H1 (cell line): ENCODE measurements around the gene MFAP3. TPM values are rescaled to one million over a fixed set of nuclear protein-coding genes. Genes with fewer than 3 reads are reported as not detected.

Experiments used
- CTCF ChIA-PET: fragments of 300-600 bp; sonication (Branson Sonifier 250); formaldehyde crosslinking; loops from one replicate; lab custom pipeline; 2021; ENCODE audit not compliant: partially characterized antibody; lab: Charles Lee
- POLR2A ChIA-PET: fragments of 300-600 bp; sonication (Branson Sonifier 250); formaldehyde crosslinking; loops from one replicate; lab custom pipeline; 2021; ENCODE audit warnings: inconsistent platforms; ENCODE audit not compliant: partially characterized antibody; lab: Charles Lee
- DNase-seq, 2 experiments: peaks; one replicate each; pipeline versions ENCODE4 v3.0.0 to v3.0.0-alpha.2; 2010 to 2022; ENCODE audit warnings: low spot score in 2 of 2, low read depth in 1 of 2, mixed read lengths in 1 of 2
- FAIRE-seq: peaks from 2 replicates; lab custom pipeline; 2011; peaks lifted over from hg19 to GRCh38; lab: Jason Lieb, UNC
- H2AFZ ChIP-seq: 2 replicates; pipeline ENCODE4 v1.8.1; 2012; ENCODE audit warnings: low read length, inconsistent platforms
- H2AK5ac ChIP-seq: 2 replicates; pipeline ENCODE4 v1.6.1; 2013; ENCODE audit warnings: low read depth, low read length
- H2BK120ac ChIP-seq: replicated peaks from 2 replicates; pipeline ENCODE3; 2013; ENCODE audit warnings: low read depth, low read length, inconsistent platforms
- H2BK12ac ChIP-seq: 2 replicates; pipeline ENCODE4 v1.6.1; 2013; ENCODE audit warnings: low read depth, low read length
- H2BK15ac ChIP-seq: 2 replicates; pipeline ENCODE4 v1.6.1; 2013; ENCODE audit warnings: low read length
- H2BK20ac ChIP-seq: 2 replicates; pipeline ENCODE4 v1.6.1; 2013; ENCODE audit warnings: low read length
- H2BK5ac ChIP-seq: 2 replicates; pipeline ENCODE4 v1.6.1; 2013; ENCODE audit warnings: low read depth, low read length
- H3K14ac ChIP-seq: 2 replicates; pipeline ENCODE4 v1.6.1; 2013; ENCODE audit warnings: inconsistent platforms; ENCODE audit not compliant: insufficient read length
- H3K18ac ChIP-seq: 2 replicates; pipeline ENCODE4 v1.6.1; 2013; ENCODE audit warnings: low read length; ENCODE audit errors: extremely low read depth
- H3K23ac ChIP-seq: 2 replicates; pipeline ENCODE4 v1.6.1; 2013; ENCODE audit warnings: inconsistent platforms; ENCODE audit not compliant: insufficient read length
- H3K23me2 ChIP-seq: 2 replicates; pipeline ENCODE4 v1.6.1; 2013; ENCODE audit warnings: low read depth, low read length
- H3K27ac ChIP-seq: 2 replicates; pipeline ENCODE4 v1.6.1; 2011; ENCODE audit warnings: low read depth, low read length, inconsistent platforms
- H3K27me3 ChIP-seq, 4 experiments: replicated peaks in 1 of 4; 1 replicate in 1 of 4; 2 replicates in 3 of 4; pipeline versions ENCODE4 v1.6.1 to v1.8.1; 2011 to 2013; ENCODE audit warnings: low read length in 3 of 4, mild to moderate bottlenecking in 3 of 4, inconsistent platforms in 2 of 4, mixed read lengths in 2 of 4, moderate library complexity in 1 of 4; ENCODE audit not compliant: control insufficient read depth in 3 of 4, insufficient read depth in 3 of 4; ENCODE audit errors: extremely low read depth in 1 of 4
- H3K36me3 ChIP-seq, 4 experiments: 2 replicates each; pipeline versions ENCODE4 v1.6.1 to v1.8.1; 2011 to 2013; ENCODE audit warnings: mild to moderate bottlenecking in 4 of 4, low read length in 3 of 4, moderate library complexity in 2 of 4, control low read depth in 1 of 4, inconsistent platforms in 1 of 4; ENCODE audit not compliant: insufficient read depth in 4 of 4, control insufficient read depth in 2 of 4
- H3K4ac ChIP-seq: replicated peaks from 2 replicates; pipeline ENCODE3; 2013; ENCODE audit warnings: low read length, low read depth, mixed read lengths, inconsistent platforms; ENCODE audit not compliant: insufficient read length
- H3K4me1 ChIP-seq, 4 experiments: replicated peaks in 1 of 4; 1 replicate in 1 of 4; 2 replicates in 3 of 4; pipeline versions ENCODE4 v1.6.1 to v1.8.1; 2011 to 2013; ENCODE audit warnings: low read length in 3 of 4, inconsistent platforms in 2 of 4, mixed read lengths in 1 of 4; ENCODE audit not compliant: insufficient read depth in 4 of 4, control insufficient read depth in 3 of 4
- H3K4me2 ChIP-seq, 2 experiments: 2 replicates each; pipeline versions ENCODE4 v1.6.1 to v1.8.1; 2011 to 2013; ENCODE audit warnings: low read depth in 2 of 2, low read length in 2 of 2, control low read depth in 1 of 2, inconsistent platforms in 1 of 2, mild to moderate bottlenecking in 1 of 2; ENCODE audit not compliant: insufficient read depth in 1 of 2
- H3K4me3 ChIP-seq, 4 experiments: fragments of 200-600, 300-600 bp in 1 of 4; sonication (generic), shearing (Covaris generic), sonication (Bioruptor Twin) in 1 of 4; 2 replicates each; pipeline versions ENCODE4 v1.5.1 to v1.8.1; 2011 to 2016; ENCODE audit warnings: low read length in 4 of 4, low read depth in 3 of 4, control low read depth in 2 of 4, inconsistent platforms in 2 of 4, mild to moderate bottlenecking in 2 of 4, mixed read lengths in 1 of 4, moderate library complexity in 1 of 4; ENCODE audit not compliant: insufficient read depth in 2 of 4; ENCODE audit errors: extremely low read depth in 1 of 4
- H3K56ac ChIP-seq: replicated peaks from 2 replicates; pipeline ENCODE3; 2013; ENCODE audit warnings: low read depth, mild to moderate bottlenecking, mixed read lengths, low read length, inconsistent platforms; ENCODE audit not compliant: insufficient read length
- H3K79me1 ChIP-seq: 2 replicates; pipeline ENCODE4 v1.6.1; 2013; ENCODE audit warnings: low read depth, low read length, control low read depth
- H3K79me2 ChIP-seq, 2 experiments: 2 replicates each; pipeline versions ENCODE4 v1.6.1 to v1.8.1; 2012 to 2013; ENCODE audit warnings: low read length in 2 of 2, mild to moderate bottlenecking in 2 of 2, inconsistent platforms in 1 of 2; ENCODE audit not compliant: insufficient read depth in 2 of 2, control insufficient read depth in 1 of 2
- H3K9ac ChIP-seq, 4 experiments: replicated peaks in 1 of 4; 1 replicate in 1 of 4; 2 replicates in 3 of 4; pipeline versions ENCODE4 v1.6.1 to v1.8.1; 2011 to 2013; ENCODE audit warnings: low read depth in 3 of 4, low read length in 3 of 4, control low read depth in 2 of 4, mild to moderate bottlenecking in 2 of 4, moderate library complexity in 2 of 4, inconsistent platforms in 1 of 4; ENCODE audit errors: extremely low read depth in 1 of 4
- H3K9me3 ChIP-seq, 2 experiments: 2 replicates each; pipeline versions ENCODE4 v1.6.1 to v1.8.1; 2012 to 2013; ENCODE audit warnings: mild to moderate bottlenecking in 2 of 2, moderate library complexity in 2 of 2, control low read depth in 1 of 2, inconsistent platforms in 1 of 2, low read depth in 1 of 2, low read length in 1 of 2, mixed read lengths in 1 of 2; ENCODE audit not compliant: insufficient read depth in 2 of 2
- H4K20me1 ChIP-seq, 2 experiments: replicated peaks in 1 of 2; 2 replicates each; pipeline versions ENCODE3 to v1.8.1; 2011 to 2013; ENCODE audit warnings: inconsistent platforms in 2 of 2, low read length in 2 of 2, mild to moderate bottlenecking in 1 of 2; ENCODE audit not compliant: insufficient read depth in 2 of 2, control insufficient read depth in 1 of 2
- H4K5ac ChIP-seq: 2 replicates; pipeline ENCODE4 v1.6.1; 2013; ENCODE audit warnings: low read length, low read depth, mixed read lengths, inconsistent platforms; ENCODE audit not compliant: insufficient read length
- H4K8ac ChIP-seq: 2 replicates; pipeline ENCODE4 v1.8.0; 2013; ENCODE audit warnings: mild to moderate bottlenecking, moderate library complexity, low read length, inconsistent platforms; ENCODE audit not compliant: insufficient read depth; ENCODE audit errors: extremely low read depth
- H4K91ac ChIP-seq: replicated peaks from 2 replicates; pipeline ENCODE3; 2013; ENCODE audit warnings: low read length, mixed read lengths, inconsistent platforms; ENCODE audit not compliant: insufficient read length
- CBX8 ChIP-seq: fragments of 300-800, 300-1000 bp; sonication (generic); IDR thresholded peaks from 2 replicates; pipeline ENCODE4 v1.7.1; 2016; ENCODE audit warnings: low read depth, low read length, borderline replicate concordance
- SIN3A ChIP-seq, 2 experiments: IDR thresholded peaks in 1 of 2; conservative IDR thresholded peaks in 1 of 2; 2 replicates each; pipeline ENCODE4 v1.6.1; 2011 to 2012; ENCODE audit warnings: low read length in 2 of 2, improper control_type of control experiment in 1 of 2, low read depth in 1 of 2, mild to moderate bottlenecking in 1 of 2
- WGBS, 2 experiments: shearing (Covaris generic) in 1 of 2; methylation state at CpG; one replicate each; pipeline versions ENCODE4 v1.1.6 to v1.1.7; 2013 to 2015; ENCODE audit warnings: low lambda C conversion rate in 2 of 2, mixed read lengths in 2 of 2, inconsistent platforms in 1 of 2, low coverage in 1 of 2, missing lambda C conversion rate in 1 of 2; ENCODE audit not compliant: insufficient replicate concordance in 2 of 2, insufficient coverage in 1 of 2, insufficient read length in 1 of 2; ENCODE audit errors: extremely low coverage in 1 of 2, missing lambda C conversion rate in 1 of 2; 5-methylcytosine and 5-hydroxymethylcytosine counted together
- polyA plus RNA-seq, 7 experiments: library from polyadenylated mRNA; depleted of rRNA in 3 of 7; stranded (reverse) in 5 of 7; unstranded in 2 of 7; fragments of >200 nt in 5 of 7; fragments of 200-250 nt in 2 of 7; gene quantifications; 1 replicate in 5 of 7; 2 replicates in 1 of 7; 4 replicates in 1 of 7; pipeline versions ENCODE4 v1.2.1 to v1.2.3, GENCODE V29; 2011 to 2013; ENCODE audit warnings: missing spikeins in 2 of 7, mixed read lengths in 2 of 7
- total RNA-seq: library from RNA; stranded (reverse); fragmentation: NEBNext Ultra II Directional; extraction: Animal tissue kit (Norgen Biotek cat#: 25700); gene quantifications from 2 replicates; pipeline ENCODE4 v1.2.1, GENCODE V29; 2021

MFAP3 gene
- total and polyA plus RNA-seq, 2 of the 8 experiments (the other 6 are each of a cell fraction or from before 2014, with no cell fraction given) = 13.7 to 27.0 TPM

DNA sequence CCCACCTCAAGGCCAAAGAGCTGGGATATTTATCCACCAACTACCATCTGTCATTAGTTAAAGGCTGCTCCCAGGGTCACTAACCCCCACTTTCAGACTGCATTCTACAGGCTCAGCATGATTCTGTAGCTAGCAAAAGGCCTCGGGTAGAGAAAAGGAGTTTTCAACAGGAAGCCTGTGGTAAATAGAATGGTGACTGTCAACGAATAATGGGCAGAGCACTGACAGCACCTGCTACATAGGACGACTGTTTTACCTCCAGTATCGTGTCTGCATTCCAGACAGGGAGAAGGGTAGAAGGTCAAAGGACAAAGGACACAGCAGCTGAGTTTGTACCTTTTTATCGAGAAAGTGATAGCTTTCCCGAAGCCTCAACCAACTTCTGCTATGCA, 20.3 kb downstream of the MFAP3 start:
- H4K91ac ChIP-seq = no peak overlapping the region
- no peak overlapping the region for H2AFZ ChIP-seq
- no peak overlapping the region for H4K5ac ChIP-seq
- H3K23ac ChIP-seq = no peak overlapping the region
- no peak overlapping the region for H2BK5ac ChIP-seq
- H3K18ac ChIP-seq = no peak overlapping the region
- H3K4me2 ChIP-seq = 0 out of 4 replicates have a peak overlapping the region, but pooled peaks of 1 of the 2 experiments have one; percentile 7
- no peak for DNase-seq
- H2BK120ac ChIP-seq = no peak overlapping the region
- no peak overlapping the region for H3K14ac ChIP-seq
- POLR2A ChIA-PET = interaction anchor here (0.7 to 2.1 kb wide), 3 partner anchors 10 to 13 kb away, joined by 3 to 9 read pairs (median 7); no protein-coding TSS in a partner anchor
- 0 out of 4 replicates have a peak, but pooled peaks of 1 of the 2 experiments have one; percentile 32 for TF ChIP-seq SIN3A (conservative IDR thresholded peaks at IDR 0.05 in 1 of 2, IDR thresholded peaks at IDR 0.05 in 1 of 2; ENCODE audit: low read depth in 1 of 2, low read length in 2 of 2)
- no peak for TF ChIP-seq CBX8
- H3K27me3 ChIP-seq = no peaks in the 10 kb centered on the region; a peak in 1 of 7 replicates
- no peak overlapping the region for H2BK20ac ChIP-seq
- no peak overlapping the region for H3K4ac ChIP-seq
- H3K56ac ChIP-seq = no peak overlapping the region
- no peaks in the 10 kb centered on the region for H3K9me3 ChIP-seq
- no peaks in the 10 kb centered on the region for H3K79me1 ChIP-seq
- H4K8ac ChIP-seq = no peak overlapping the region
- H2AK5ac ChIP-seq = no peak overlapping the region
- no peak for FAIRE-seq
- H3K36me3 ChIP-seq = no peaks in the 10 kb centered on the region; a peak in 1 of 8 replicates
- H3K23me2 ChIP-seq = no peaks in the 10 kb centered on the region
- peaks cover 2 to 15% of the 10 kb centered on the region in 2 experiments for H4K20me1 ChIP-seq
- H2BK12ac ChIP-seq = no peak overlapping the region
- H3K4me1 ChIP-seq = peaks cover 0 to 19% (median 2%) of the 10 kb centered on the region in 4 experiments; a peak in 2 of 7 replicates
- CTCF ChIA-PET = interaction anchor here (0.7 to 6.8 kb wide), 12 partner anchors 10 to 345 kb away, joined by 3 to 33 read pairs (median 4); no protein-coding TSS in a partner anchor
- no peak overlapping the region for H2BK15ac ChIP-seq
- H3K27ac ChIP-seq = no peak overlapping the region
- no peak overlapping the region for H3K9ac ChIP-seq
- H3K79me2 ChIP-seq = no peaks in the 10 kb centered on the region
- WGBS, 2 experiments = 71% methylated on average over 6 of the region's 6 CpGs; no CpG with 5 or more reads in 1 of the 2 experiments
- no peak overlapping the region for H3K4me3 ChIP-seq
